Fibroblast of pulmonary artery (primary cell): ENCODE data around the gene RRM2.
A peak's percentile ranks its signal among the peaks of the same experiment; 100 is the strongest.

Source experiments
- DNase-seq: peaks from one replicate; pipeline ENCODE4 v3.0.0-alpha.2; 2010; ENCODE audit warnings: low read depth
- H3K4me3 ChIP-seq: replicated peaks from 2 replicates; pipeline ENCODE4 v1.5.1; 2011; ENCODE audit warnings: low read depth, mild to moderate bottlenecking, control low read depth, low read length, moderate library complexity
- TF ChIP-seq, protein P1 (sequence below): IDR thresholded peaks from 2 replicates; pipeline ENCODE4 v1.5.1; 2011; ENCODE audit warnings: mild to moderate bottlenecking, control low read depth, low read length, inconsistent platforms; ENCODE audit errors: missing control alignments

Gene RRM2

DNA sequence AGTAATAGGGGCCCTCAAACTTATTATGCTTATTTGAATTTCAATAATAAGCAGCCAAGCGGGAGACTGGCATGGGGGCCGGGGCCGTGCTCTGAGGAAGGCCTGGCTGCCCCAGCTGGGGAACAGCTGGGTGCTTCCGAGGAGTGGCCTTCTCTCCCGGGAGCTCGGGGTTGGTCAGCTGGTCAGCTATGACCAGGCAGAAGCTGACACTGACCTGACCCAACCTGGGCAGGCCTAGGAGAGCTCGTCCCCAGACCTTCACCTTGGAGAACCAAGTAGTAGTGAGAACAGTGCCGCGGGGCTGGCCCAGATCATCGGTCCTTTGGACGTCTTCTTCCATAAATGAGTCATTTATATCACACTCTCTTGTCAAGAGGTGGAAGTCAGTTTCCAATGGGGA lies 36.1 kb downstream of the RRM2 start:
- TF ChIP-seq, protein P1, sequence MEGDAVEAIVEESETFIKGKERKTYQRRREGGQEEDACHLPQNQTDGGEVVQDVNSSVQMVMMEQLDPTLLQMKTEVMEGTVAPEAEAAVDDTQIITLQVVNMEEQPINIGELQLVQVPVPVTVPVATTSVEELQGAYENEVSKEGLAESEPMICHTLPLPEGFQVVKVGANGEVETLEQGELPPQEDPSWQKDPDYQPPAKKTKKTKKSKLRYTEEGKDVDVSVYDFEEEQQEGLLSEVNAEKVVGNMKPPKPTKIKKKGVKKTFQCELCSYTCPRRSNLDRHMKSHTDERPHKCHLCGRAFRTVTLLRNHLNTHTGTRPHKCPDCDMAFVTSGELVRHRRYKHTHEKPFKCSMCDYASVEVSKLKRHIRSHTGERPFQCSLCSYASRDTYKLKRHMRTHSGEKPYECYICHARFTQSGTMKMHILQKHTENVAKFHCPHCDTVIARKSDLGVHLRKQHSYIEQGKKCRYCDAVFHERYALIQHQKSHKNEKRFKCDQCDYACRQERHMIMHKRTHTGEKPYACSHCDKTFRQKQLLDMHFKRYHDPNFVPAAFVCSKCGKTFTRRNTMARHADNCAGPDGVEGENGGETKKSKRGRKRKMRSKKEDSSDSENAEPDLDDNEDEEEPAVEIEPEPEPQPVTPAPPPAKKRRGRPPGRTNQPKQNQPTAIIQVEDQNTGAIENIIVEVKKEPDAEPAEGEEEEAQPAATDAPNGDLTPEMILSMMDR: no peak
- H3K4me3 ChIP-seq: no peak overlapping the region
- no peak for DNase-seq

DNA sequence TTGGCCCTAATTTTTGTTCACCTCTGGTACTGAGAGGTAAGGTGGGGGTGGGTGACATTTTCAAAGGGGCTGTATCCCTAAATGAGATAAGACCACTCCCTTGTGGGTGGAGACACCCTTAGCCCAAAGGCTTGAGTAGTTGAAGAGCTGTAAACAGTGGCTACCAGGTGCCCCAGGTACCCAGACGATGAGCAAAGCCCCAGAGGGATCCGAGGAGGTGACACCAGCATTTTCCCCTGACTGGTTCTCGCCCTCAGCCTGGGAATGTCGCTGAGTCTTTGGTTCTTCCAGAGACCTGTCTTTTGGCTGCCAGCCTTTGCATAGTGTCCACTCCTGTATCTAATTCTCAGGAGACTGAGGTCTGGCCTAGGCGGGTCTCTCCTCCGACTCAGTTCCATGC lies 36.5 kb downstream of the RRM2 start:
- TF ChIP-seq, protein P1: no peak
- no peak overlapping the region for H3K4me3 ChIP-seq
- DNase-seq: no peak

DNA sequence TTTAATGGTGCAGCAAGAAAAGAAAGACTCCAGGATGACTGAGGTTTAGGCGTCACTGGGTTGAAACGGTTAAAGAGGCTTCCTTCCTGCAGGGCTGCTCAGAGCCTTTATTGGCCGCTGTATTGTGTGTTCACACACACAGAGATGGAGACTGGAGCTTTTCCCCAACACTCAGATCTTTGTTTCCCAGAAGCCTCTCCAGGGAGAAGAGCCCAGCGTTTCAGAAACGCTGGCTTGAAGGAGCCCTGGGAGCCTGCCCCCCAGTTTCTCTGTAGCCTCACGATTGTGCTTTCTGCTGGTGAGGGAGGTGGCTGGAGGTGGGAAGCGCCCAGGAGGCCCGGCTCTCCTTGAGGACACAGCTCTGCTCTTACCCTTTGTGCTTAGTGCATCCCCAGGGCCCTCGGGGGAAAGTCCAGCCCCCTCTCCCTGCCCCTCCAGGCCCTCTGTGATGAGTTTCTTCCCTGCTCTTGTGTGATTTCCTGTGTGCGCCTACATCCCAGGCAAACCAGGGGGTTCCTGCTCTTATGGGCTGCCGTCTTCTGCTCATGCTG lies 37.1 kb downstream of the RRM2 start:
- DNase-seq: no peak
- TF ChIP-seq, protein P1: no peak
- H3K4me3 ChIP-seq: no peak overlapping the region

DNA sequence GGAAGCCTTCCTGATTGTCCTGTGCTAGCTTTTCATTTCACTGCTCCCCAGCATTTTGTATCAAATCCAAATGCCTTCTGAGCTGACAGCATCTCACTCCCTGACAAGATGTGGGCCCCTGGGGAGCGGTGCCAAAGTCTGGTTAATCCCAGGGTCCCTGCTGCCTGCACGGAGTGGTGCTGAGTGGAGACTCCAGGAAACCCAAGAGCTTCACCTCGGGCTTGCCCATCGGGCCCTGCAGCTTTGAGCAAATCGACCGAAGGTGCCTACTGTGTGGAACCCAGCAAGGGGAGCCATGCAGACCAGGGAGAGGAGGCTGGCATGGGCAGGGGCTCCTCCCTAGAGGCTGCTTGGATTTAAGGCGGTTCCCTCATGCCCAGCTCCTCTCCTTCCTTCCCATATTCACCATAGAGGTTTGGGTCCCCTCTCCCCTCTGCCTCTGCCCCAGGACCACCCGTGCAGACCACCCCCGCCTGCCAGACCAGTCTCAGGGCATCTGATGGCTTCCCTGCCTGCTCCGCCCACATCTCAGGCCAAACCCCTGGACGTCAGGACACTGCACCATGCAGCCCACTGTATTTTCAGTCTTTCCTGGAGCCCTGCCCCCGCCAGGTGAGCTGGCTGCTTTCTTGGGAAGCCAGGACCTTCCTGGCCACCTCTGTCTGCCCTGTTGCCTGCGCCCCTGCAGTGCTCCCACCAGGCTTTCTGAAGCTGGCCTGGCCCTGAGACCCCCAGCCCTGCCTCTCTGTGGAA lies 37.8 kb downstream of the RRM2 start:
- TF ChIP-seq, protein P1: no peak
- no peak for DNase-seq
- H3K4me3 ChIP-seq: no peak overlapping the region

DNA sequence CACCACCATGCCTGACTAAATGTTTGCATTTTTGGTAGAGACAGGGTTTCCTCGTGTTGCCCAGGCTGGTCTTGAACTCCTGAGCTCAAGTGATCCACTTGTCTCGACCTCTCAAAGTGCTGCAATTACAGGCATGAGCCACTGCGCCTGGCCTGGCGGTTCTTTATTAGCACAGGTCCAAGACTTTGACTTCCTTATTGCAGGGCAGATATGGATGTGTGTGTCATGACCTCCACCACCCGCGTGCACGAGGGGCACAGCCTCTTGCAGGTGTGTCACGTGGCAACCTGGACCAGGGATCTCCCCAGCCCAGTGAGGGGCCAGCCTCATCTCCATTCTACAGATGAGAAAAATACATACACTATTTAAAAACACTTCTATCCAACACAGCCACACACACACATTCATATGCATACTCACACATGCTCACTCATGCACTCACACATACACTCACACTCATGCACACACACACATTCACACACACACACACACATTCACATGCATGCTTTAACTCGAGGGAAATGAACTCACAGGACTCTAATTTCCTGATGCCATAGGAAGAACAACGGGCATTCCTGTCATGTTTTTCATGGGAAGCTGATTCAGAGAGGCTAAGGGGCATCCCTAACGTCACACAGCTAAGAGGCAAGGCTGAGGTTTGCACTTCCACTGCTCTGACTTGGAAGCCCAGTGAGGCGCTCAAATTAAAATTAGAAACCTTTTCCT lies 38.8 kb downstream of the RRM2 start:
- TF ChIP-seq, protein P1: no peak
- peak; percentile 40 for DNase-seq
- no peak overlapping the region for H3K4me3 ChIP-seq

DNA sequence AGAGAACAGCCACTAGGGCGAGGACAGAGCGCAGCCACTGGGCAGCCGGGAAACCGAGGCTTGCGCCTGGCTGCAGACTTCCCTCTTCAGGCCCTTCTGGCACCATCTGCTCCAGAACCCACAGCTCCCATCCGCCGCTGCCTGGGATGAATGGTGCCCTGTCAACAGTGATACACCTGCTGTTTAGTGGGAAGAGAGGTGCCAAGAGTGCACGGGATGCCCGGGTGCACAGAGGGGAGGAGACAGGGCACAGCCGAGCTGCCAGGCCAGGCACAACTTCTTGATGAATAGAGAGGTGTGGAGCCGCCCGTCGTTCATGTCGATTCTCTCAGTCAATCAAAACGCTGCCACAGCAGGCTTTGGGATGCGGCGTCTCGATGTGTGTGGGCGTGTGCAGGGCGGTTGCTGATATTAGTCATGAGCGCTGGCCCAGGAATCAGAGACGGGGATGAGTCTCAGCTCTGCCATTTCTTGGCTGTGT lies 39.5 kb downstream of the RRM2 start:
- TF ChIP-seq, protein P1: no peak
- DNase-seq: peak; percentile 44
- H3K4me3 ChIP-seq: no peak overlapping the region
